ENCODE results near the gene TMEM225B. TPM values are rescaled to one million over a fixed set of nuclear protein-coding genes. Genes with fewer than 3 reads are reported as not detected.
"Not testable (repeated sequence)": the region's sequence is repeated elsewhere in the genome, so short reads cannot be mapped to it uniquely, and the experiment has no call there.

Gene TMEM225B, protein sequence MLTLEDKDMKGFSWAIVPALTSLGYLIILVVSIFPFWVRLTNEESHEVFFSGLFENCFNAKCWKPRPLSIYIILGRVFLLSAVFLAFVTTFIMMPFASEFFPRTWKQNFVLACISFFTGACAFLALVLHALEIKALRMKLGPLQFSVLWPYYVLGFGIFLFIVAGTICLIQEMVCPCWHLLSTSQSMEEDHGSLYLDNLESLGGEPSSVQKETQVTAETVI
- polyA plus RNA-seq (2013, experiment 1 of 2): 1.3 TPM
- 1.5 TPM for polyA plus RNA-seq (2013, experiment 2 of 2)

DNA sequence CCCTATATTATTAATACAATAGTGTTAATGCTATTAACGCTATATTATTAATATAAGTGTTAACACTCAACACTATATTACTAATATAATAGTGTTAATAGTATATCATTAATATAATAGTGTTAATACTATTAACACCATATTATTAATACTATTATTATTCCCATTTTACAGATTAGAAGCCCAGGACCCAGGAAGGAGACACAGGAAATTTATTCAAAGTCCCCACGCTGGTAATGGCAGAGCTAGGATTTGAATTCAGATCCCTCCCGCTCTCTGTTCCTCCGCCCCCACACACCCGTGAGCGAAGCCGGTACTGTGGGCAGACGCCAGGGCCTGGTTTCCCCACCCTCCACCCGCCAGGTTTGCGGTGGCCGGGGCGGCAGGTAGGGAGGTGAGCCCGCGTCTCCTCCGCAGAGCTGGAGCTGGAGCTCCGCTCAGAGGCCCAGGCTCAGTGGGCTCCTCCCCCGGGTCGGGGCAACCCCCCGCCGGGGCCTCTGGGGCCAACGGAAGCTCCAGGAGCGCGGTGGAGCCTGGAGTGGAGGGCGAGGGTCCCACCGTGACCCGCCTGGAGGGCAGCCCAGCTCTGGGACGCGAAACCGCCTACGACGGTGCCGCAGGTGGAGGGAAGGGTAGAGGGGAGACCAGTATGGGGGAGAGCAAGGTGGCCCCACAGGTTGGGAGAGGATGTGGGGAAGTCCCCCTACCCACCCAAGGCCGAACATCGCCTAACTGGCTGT, at the start of gene TMEM225B:
TMEM225B (plus strand) TSS at position 506 of the 740 bp plus-strand sequence. CDS start 6,122 bp downstream, outside the sequence.
- H3K14ac ChIP-seq (ENCODE audit: low read length): no peak within 1 kb of the TSS
- no peak within 1 kb of the TSS for H2BK5ac ChIP-seq (ENCODE audit: low read length)
- DNase-seq (ENCODE audit: low spot score): no peak
- H3K18ac ChIP-seq (ENCODE audit: low read length): no peak within 1 kb of the TSS
- no peak within 1 kb of the TSS for H3K4ac ChIP-seq (ENCODE audit: low read length)
- H3K4me2 ChIP-seq (ENCODE audit: insufficient read depth, low read length, poor library complexity, severe bottlenecking): no peak within 1 kb of the TSS
- no peaks in the 10 kb centered on the region for H3K9me3 ChIP-seq (replicated peaks in 1 of 2; ENCODE audit: control insufficient read depth in 2 of 2, insufficient read depth in 1 of 2, low read depth in 1 of 2, low read length in 2 of 2)
- H3K27ac ChIP-seq (replicated peaks; ENCODE audit: low read length): no peak within 1 kb of the TSS
- H4K91ac ChIP-seq (ENCODE audit: low read depth, low read length, poor library complexity): no peak within 1 kb of the TSS
- H3K27me3 ChIP-seq (ENCODE audit: control insufficient read depth in 3 of 3, insufficient read depth in 3 of 3, low read depth in 1 of 3, low read length in 3 of 3): no peaks in the 10 kb centered on the region
- H3K36me3 ChIP-seq (replicated peaks in 1 of 2; ENCODE audit: control insufficient read depth in 2 of 2, insufficient read depth in 2 of 2, low read length in 2 of 2): no peaks in the 10 kb centered on the region
- no peaks in the 10 kb centered on the region for H3K79me1 ChIP-seq (ENCODE audit: low read depth, low read length)
- no peaks in the 10 kb centered on the region for H3K4me1 ChIP-seq (ENCODE audit: control insufficient read depth in 2 of 2, insufficient read depth in 1 of 2, low read depth in 1 of 2, low read length in 2 of 2)
- no peak within 1 kb of the TSS for H2BK12ac ChIP-seq (ENCODE audit: low read length)
- no peak within 1 kb of the TSS for H2BK120ac ChIP-seq (ENCODE audit: low read depth, low read length)
- H4K8ac ChIP-seq (ENCODE audit: low read depth, low read length): no peak within 1 kb of the TSS
- H2AFZ ChIP-seq (ENCODE audit: low read length): no peak within 1 kb of the TSS
- peak within 1 kb of the TSS in 1 of 2 donors; percentile 70 for H3K4me3 ChIP-seq (ENCODE audit: low read length in 2 of 2)
- H3K23ac ChIP-seq (ENCODE audit: low read depth, low read length, poor library complexity): no peak within 1 kb of the TSS
- H2AK5ac ChIP-seq (ENCODE audit: low read depth, low read length): no peak within 1 kb of the TSS
- no peak within 1 kb of the TSS for H2BK15ac ChIP-seq (ENCODE audit: low read length)
- no peak within 1 kb of the TSS for H3K9ac ChIP-seq (ENCODE audit: low read depth, low read length, poor library complexity)
- WGBS, 2 donors (ENCODE audit: extremely low coverage in 2 of 2, insufficient read length in 2 of 2, insufficient replicate concordance in 1 of 2): no CpG with 5 or more reads among the region's 34 CpGs

DNA sequence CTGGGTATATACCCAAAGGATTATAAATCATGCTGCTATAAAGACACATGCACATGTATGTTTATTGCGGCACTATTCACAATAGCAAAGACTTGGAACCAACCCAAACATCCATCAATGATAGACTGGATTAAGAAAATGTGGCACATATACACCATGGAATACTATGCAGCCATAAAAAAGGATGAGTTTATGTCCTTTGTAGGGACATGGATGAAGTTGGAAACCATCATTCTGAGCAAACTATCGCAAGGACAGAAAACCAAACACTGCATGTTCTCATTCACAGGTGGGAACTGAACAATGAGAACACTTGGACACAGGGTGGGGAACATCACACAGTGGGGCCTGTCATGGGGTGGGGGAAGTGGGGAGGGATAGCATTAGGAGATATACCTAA, 48.5 kb upstream of the TMEM225B start:
- DNase-seq (ENCODE audit: low spot score); H2AFZ ChIP-seq (ENCODE audit: low read length); H2AK5ac ChIP-seq (ENCODE audit: low read depth, low read length); H3K18ac ChIP-seq (ENCODE audit: low read length); H2BK15ac ChIP-seq (ENCODE audit: low read length); H3K4me2 ChIP-seq (ENCODE audit: insufficient read depth, low read length, poor library complexity, severe bottlenecking); H4K8ac ChIP-seq (ENCODE audit: low read depth, low read length); H3K27me3 ChIP-seq (ENCODE audit: control insufficient read depth in 3 of 3, insufficient read depth in 3 of 3, low read depth in 1 of 3, low read length in 3 of 3); H3K79me1 ChIP-seq (ENCODE audit: low read depth, low read length); H2BK12ac ChIP-seq (ENCODE audit: low read length); H3K4me1 ChIP-seq (ENCODE audit: control insufficient read depth in 2 of 2, insufficient read depth in 1 of 2, low read depth in 1 of 2, low read length in 2 of 2); H4K91ac ChIP-seq (ENCODE audit: low read depth, low read length, poor library complexity); H3K27ac ChIP-seq (replicated peaks; ENCODE audit: low read length); H2BK5ac ChIP-seq (ENCODE audit: low read length); H3K4me3 ChIP-seq (ENCODE audit: low read length in 2 of 2); H3K23ac ChIP-seq (ENCODE audit: low read depth, low read length, poor library complexity); H3K4ac ChIP-seq (ENCODE audit: low read length); H2BK120ac ChIP-seq (ENCODE audit: low read depth, low read length); H3K9ac ChIP-seq (ENCODE audit: low read depth, low read length, poor library complexity); H3K14ac ChIP-seq (ENCODE audit: low read length): not testable (repeated sequence)
- Histone ChIP-seq H3K9me3 (replicated peaks in 1 of 2; ENCODE audit: control insufficient read depth in 2 of 2, insufficient read depth in 1 of 2, low read depth in 1 of 2, low read length in 2 of 2) (peaks cover 13 to 14% of the 10 kb centered on the region in 2 donors), H3K36me3 (replicated peaks in 1 of 2; ENCODE audit: control insufficient read depth in 2 of 2, insufficient read depth in 2 of 2, low read length in 2 of 2) (peaks cover 11 to 53% of the 10 kb centered on the region in 2 donors)
- WGBS, 2 donors (ENCODE audit: extremely low coverage in 2 of 2, insufficient read length in 2 of 2, insufficient replicate concordance in 1 of 2): no CpG with 5 or more reads among the region's 2 CpGs

DNA sequence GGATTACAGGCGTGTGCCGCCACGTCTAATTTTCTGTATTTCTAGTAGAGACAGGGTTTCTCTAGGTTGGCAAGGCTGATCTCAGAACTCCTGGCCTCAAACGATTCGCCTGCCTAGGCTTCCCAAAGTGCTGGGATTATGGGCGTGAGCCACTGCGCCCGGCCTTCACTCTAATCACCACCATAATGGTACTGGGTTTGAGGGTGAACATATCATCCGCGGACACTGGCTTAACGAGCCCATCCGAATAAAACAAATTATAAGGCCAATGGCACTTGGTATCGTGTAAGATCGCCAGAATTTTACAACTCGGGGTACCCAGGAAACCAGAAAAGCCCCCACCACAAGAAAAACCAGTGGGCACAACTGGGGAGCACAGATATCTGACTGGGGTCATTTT, 46.7 kb upstream of the TMEM225B start:
- no CpG with 5 or more reads among the region's 15 CpGs for WGBS, 2 donors (ENCODE audit: extremely low coverage in 2 of 2, insufficient read length in 2 of 2, insufficient replicate concordance in 1 of 2)
- H3K36me3 ChIP-seq (replicated peaks in 1 of 2; ENCODE audit: control insufficient read depth in 2 of 2, insufficient read depth in 2 of 2, low read length in 2 of 2): peaks cover 17 to 52% of the 10 kb centered on the region in 2 donors
- no peak overlapping the region for H2BK12ac ChIP-seq (ENCODE audit: low read length)
- H4K8ac ChIP-seq (ENCODE audit: low read depth, low read length): no peak overlapping the region
- no peak overlapping the region for H3K23ac ChIP-seq (ENCODE audit: low read depth, low read length, poor library complexity)
- H3K9me3 ChIP-seq (replicated peaks in 1 of 2; ENCODE audit: control insufficient read depth in 2 of 2, insufficient read depth in 1 of 2, low read depth in 1 of 2, low read length in 2 of 2): peaks cover 10 to 11% of the 10 kb centered on the region in 2 donors
- peak overlapping the region; percentile 96 for H3K9ac ChIP-seq (ENCODE audit: low read depth, low read length, poor library complexity)
- no peak overlapping the region for H3K4ac ChIP-seq (ENCODE audit: low read length)
- H4K91ac ChIP-seq (ENCODE audit: low read depth, low read length, poor library complexity): no peak overlapping the region
- no peak overlapping the region for H2BK120ac ChIP-seq (ENCODE audit: low read depth, low read length)
- peaks cover 0 to 2% of the 10 kb centered on the region in 2 donors for H3K4me1 ChIP-seq (ENCODE audit: control insufficient read depth in 2 of 2, insufficient read depth in 1 of 2, low read depth in 1 of 2, low read length in 2 of 2)
- no peak overlapping the region for H3K14ac ChIP-seq (ENCODE audit: low read length)
- H3K4me2 ChIP-seq (ENCODE audit: insufficient read depth, low read length, poor library complexity, severe bottlenecking): peak overlapping the region; percentile 71
- no peak overlapping the region for H3K27ac ChIP-seq (replicated peaks; ENCODE audit: low read length)
- peak overlapping the region; percentile 14 for H2BK5ac ChIP-seq (ENCODE audit: low read length)
- H2BK15ac ChIP-seq (ENCODE audit: low read length): no peak overlapping the region
- H2AFZ ChIP-seq (ENCODE audit: low read length): peak overlapping the region; percentile 88
- peaks cover 5% of the 10 kb centered on the region for H3K79me1 ChIP-seq (ENCODE audit: low read depth, low read length)
- H3K4me3 ChIP-seq (ENCODE audit: low read length in 2 of 2): peak overlapping the region; percentile 89 to 96
- H3K27me3 ChIP-seq (ENCODE audit: control insufficient read depth in 3 of 3, insufficient read depth in 3 of 3, low read depth in 1 of 3, low read length in 3 of 3): no peaks in the 10 kb centered on the region
- H3K18ac ChIP-seq (ENCODE audit: low read length): no peak overlapping the region
- H2AK5ac ChIP-seq (ENCODE audit: low read depth, low read length): no peak overlapping the region
- no peak for DNase-seq (ENCODE audit: low spot score)

Data from neuronal stem cell (in vitro differentiated cells).